H1 (cell line): Measurements from ENCODE around the gene PDZD8. TPM values are rescaled to one million over a fixed set of nuclear protein-coding genes. Genes with fewer than 3 reads are reported as not detected.

Experiments used
- CTCF ChIA-PET: fragments of 300-600 bp; sonication (Branson Sonifier 250); formaldehyde crosslinking; loops from one replicate; lab custom pipeline; 2021; ENCODE audit not compliant: partially characterized antibody; lab: Charles Lee
- POLR2A ChIA-PET: fragments of 300-600 bp; sonication (Branson Sonifier 250); formaldehyde crosslinking; loops from one replicate; lab custom pipeline; 2021; ENCODE audit warnings: inconsistent platforms; ENCODE audit not compliant: partially characterized antibody; lab: Charles Lee
- DNase-seq, 2 experiments: peaks; one replicate each; pipeline versions ENCODE4 v3.0.0 to v3.0.0-alpha.2; 2010 to 2022; ENCODE audit warnings: low spot score in 2 of 2, low read depth in 1 of 2, mixed read lengths in 1 of 2
- FAIRE-seq: peaks from 2 replicates; lab custom pipeline; 2011; peaks lifted over from hg19 to GRCh38; lab: Jason Lieb, UNC
- H2AFZ ChIP-seq: 2 replicates; pipeline ENCODE4 v1.8.1; 2012; ENCODE audit warnings: low read length, inconsistent platforms
- H2AK5ac ChIP-seq: 2 replicates; pipeline ENCODE4 v1.6.1; 2013; ENCODE audit warnings: low read depth, low read length
- H2BK120ac ChIP-seq: replicated peaks from 2 replicates; pipeline ENCODE3; 2013; ENCODE audit warnings: low read depth, low read length, inconsistent platforms
- H2BK12ac ChIP-seq: 2 replicates; pipeline ENCODE4 v1.6.1; 2013; ENCODE audit warnings: low read depth, low read length
- H2BK15ac ChIP-seq: 2 replicates; pipeline ENCODE4 v1.6.1; 2013; ENCODE audit warnings: low read length
- H2BK20ac ChIP-seq: 2 replicates; pipeline ENCODE4 v1.6.1; 2013; ENCODE audit warnings: low read length
- H2BK5ac ChIP-seq: 2 replicates; pipeline ENCODE4 v1.6.1; 2013; ENCODE audit warnings: low read depth, low read length
- H3K14ac ChIP-seq: 2 replicates; pipeline ENCODE4 v1.6.1; 2013; ENCODE audit warnings: inconsistent platforms; ENCODE audit not compliant: insufficient read length
- H3K18ac ChIP-seq: 2 replicates; pipeline ENCODE4 v1.6.1; 2013; ENCODE audit warnings: low read length; ENCODE audit errors: extremely low read depth
- H3K23ac ChIP-seq: 2 replicates; pipeline ENCODE4 v1.6.1; 2013; ENCODE audit warnings: inconsistent platforms; ENCODE audit not compliant: insufficient read length
- H3K23me2 ChIP-seq: 2 replicates; pipeline ENCODE4 v1.6.1; 2013; ENCODE audit warnings: low read depth, low read length
- H3K27ac ChIP-seq: 2 replicates; pipeline ENCODE4 v1.6.1; 2011; ENCODE audit warnings: low read depth, low read length, inconsistent platforms
- H3K27me3 ChIP-seq, 4 experiments: replicated peaks in 1 of 4; 1 replicate in 1 of 4; 2 replicates in 3 of 4; pipeline versions ENCODE4 v1.6.1 to v1.8.1; 2011 to 2013; ENCODE audit warnings: low read length in 3 of 4, mild to moderate bottlenecking in 3 of 4, inconsistent platforms in 2 of 4, mixed read lengths in 2 of 4, moderate library complexity in 1 of 4; ENCODE audit not compliant: control insufficient read depth in 3 of 4, insufficient read depth in 3 of 4; ENCODE audit errors: extremely low read depth in 1 of 4
- H3K36me3 ChIP-seq, 4 experiments: 2 replicates each; pipeline versions ENCODE4 v1.6.1 to v1.8.1; 2011 to 2013; ENCODE audit warnings: mild to moderate bottlenecking in 4 of 4, low read length in 3 of 4, moderate library complexity in 2 of 4, control low read depth in 1 of 4, inconsistent platforms in 1 of 4; ENCODE audit not compliant: insufficient read depth in 4 of 4, control insufficient read depth in 2 of 4
- H3K4ac ChIP-seq: replicated peaks from 2 replicates; pipeline ENCODE3; 2013; ENCODE audit warnings: low read length, low read depth, mixed read lengths, inconsistent platforms; ENCODE audit not compliant: insufficient read length
- H3K4me1 ChIP-seq, 4 experiments: replicated peaks in 1 of 4; 1 replicate in 1 of 4; 2 replicates in 3 of 4; pipeline versions ENCODE4 v1.6.1 to v1.8.1; 2011 to 2013; ENCODE audit warnings: low read length in 3 of 4, inconsistent platforms in 2 of 4, mixed read lengths in 1 of 4; ENCODE audit not compliant: insufficient read depth in 4 of 4, control insufficient read depth in 3 of 4
- H3K4me2 ChIP-seq, 2 experiments: 2 replicates each; pipeline versions ENCODE4 v1.6.1 to v1.8.1; 2011 to 2013; ENCODE audit warnings: low read depth in 2 of 2, low read length in 2 of 2, control low read depth in 1 of 2, inconsistent platforms in 1 of 2, mild to moderate bottlenecking in 1 of 2; ENCODE audit not compliant: insufficient read depth in 1 of 2
- H3K4me3 ChIP-seq, 4 experiments: fragments of 200-600, 300-600 bp in 1 of 4; sonication (generic), shearing (Covaris generic), sonication (Bioruptor Twin) in 1 of 4; 2 replicates each; pipeline versions ENCODE4 v1.5.1 to v1.8.1; 2011 to 2016; ENCODE audit warnings: low read length in 4 of 4, low read depth in 3 of 4, control low read depth in 2 of 4, inconsistent platforms in 2 of 4, mild to moderate bottlenecking in 2 of 4, mixed read lengths in 1 of 4, moderate library complexity in 1 of 4; ENCODE audit not compliant: insufficient read depth in 2 of 4; ENCODE audit errors: extremely low read depth in 1 of 4
- H3K56ac ChIP-seq: replicated peaks from 2 replicates; pipeline ENCODE3; 2013; ENCODE audit warnings: low read depth, mild to moderate bottlenecking, mixed read lengths, low read length, inconsistent platforms; ENCODE audit not compliant: insufficient read length
- H3K79me1 ChIP-seq: 2 replicates; pipeline ENCODE4 v1.6.1; 2013; ENCODE audit warnings: low read depth, low read length, control low read depth
- H3K79me2 ChIP-seq, 2 experiments: 2 replicates each; pipeline versions ENCODE4 v1.6.1 to v1.8.1; 2012 to 2013; ENCODE audit warnings: low read length in 2 of 2, mild to moderate bottlenecking in 2 of 2, inconsistent platforms in 1 of 2; ENCODE audit not compliant: insufficient read depth in 2 of 2, control insufficient read depth in 1 of 2
- H3K9ac ChIP-seq, 4 experiments: replicated peaks in 1 of 4; 1 replicate in 1 of 4; 2 replicates in 3 of 4; pipeline versions ENCODE4 v1.6.1 to v1.8.1; 2011 to 2013; ENCODE audit warnings: low read depth in 3 of 4, low read length in 3 of 4, control low read depth in 2 of 4, mild to moderate bottlenecking in 2 of 4, moderate library complexity in 2 of 4, inconsistent platforms in 1 of 4; ENCODE audit errors: extremely low read depth in 1 of 4
- H3K9me3 ChIP-seq, 2 experiments: 2 replicates each; pipeline versions ENCODE4 v1.6.1 to v1.8.1; 2012 to 2013; ENCODE audit warnings: mild to moderate bottlenecking in 2 of 2, moderate library complexity in 2 of 2, control low read depth in 1 of 2, inconsistent platforms in 1 of 2, low read depth in 1 of 2, low read length in 1 of 2, mixed read lengths in 1 of 2; ENCODE audit not compliant: insufficient read depth in 2 of 2
- H4K20me1 ChIP-seq, 2 experiments: replicated peaks in 1 of 2; 2 replicates each; pipeline versions ENCODE3 to v1.8.1; 2011 to 2013; ENCODE audit warnings: inconsistent platforms in 2 of 2, low read length in 2 of 2, mild to moderate bottlenecking in 1 of 2; ENCODE audit not compliant: insufficient read depth in 2 of 2, control insufficient read depth in 1 of 2
- H4K5ac ChIP-seq: 2 replicates; pipeline ENCODE4 v1.6.1; 2013; ENCODE audit warnings: low read length, low read depth, mixed read lengths, inconsistent platforms; ENCODE audit not compliant: insufficient read length
- H4K8ac ChIP-seq: 2 replicates; pipeline ENCODE4 v1.8.0; 2013; ENCODE audit warnings: mild to moderate bottlenecking, moderate library complexity, low read length, inconsistent platforms; ENCODE audit not compliant: insufficient read depth; ENCODE audit errors: extremely low read depth
- H4K91ac ChIP-seq: replicated peaks from 2 replicates; pipeline ENCODE3; 2013; ENCODE audit warnings: low read length, mixed read lengths, inconsistent platforms; ENCODE audit not compliant: insufficient read length
- CREB1 ChIP-seq: IDR thresholded peaks from 2 replicates; pipeline ENCODE4 v1.6.1; 2012; ENCODE audit warnings: inconsistent platforms
- E2F6 ChIP-seq: IDR thresholded peaks from 2 replicates; pipeline ENCODE4 v1.6.1; 2012; ENCODE audit warnings: inconsistent platforms
- FOSL1 ChIP-seq: IDR thresholded peaks from 2 replicates; pipeline ENCODE4 v1.6.1; 2011; ENCODE audit warnings: mild to moderate bottlenecking, low read depth, low read length, moderate library complexity; ENCODE audit not compliant: insufficient read depth
- HDAC2 ChIP-seq, 2 experiments: fragments of 300-600 bp in 1 of 2; sonication (generic) in 1 of 2; IDR thresholded peaks; 2 replicates each; pipeline ENCODE4 v1.6.1; 2011 to 2012; ENCODE audit warnings: low read depth in 2 of 2, low read length in 2 of 2, mild to moderate bottlenecking in 2 of 2, moderate library complexity in 2 of 2, borderline replicate concordance in 1 of 2, inconsistent platforms in 1 of 2
- KDM4A ChIP-seq: IDR thresholded peaks from one replicate; pipeline ENCODE4 v1.7.1; 2012; ENCODE audit warnings: low read depth, mild to moderate bottlenecking, moderate library complexity, low read length, inconsistent platforms; ENCODE audit not compliant: severe bottlenecking
- MAX ChIP-seq: IDR thresholded peaks from 2 replicates; pipeline ENCODE4 v1.6.1; 2012; ENCODE audit warnings: inconsistent platforms
- POLR2A ChIP-seq, 2 experiments: IDR thresholded peaks; 1 replicate in 1 of 2; 2 replicates in 1 of 2; pipeline ENCODE4 v1.6.1; 2011; ENCODE audit warnings: low read depth in 2 of 2, low read length in 2 of 2, mild to moderate bottlenecking in 2 of 2; ENCODE audit errors: control extremely low read depth in 1 of 2
- RBBP5 ChIP-seq: IDR thresholded peaks from 2 replicates; pipeline ENCODE4 v1.7.1; 2012; ENCODE audit warnings: low read depth, mild to moderate bottlenecking, inconsistent platforms, low read length, moderate library complexity, borderline replicate concordance
- TCF12 ChIP-seq: IDR thresholded peaks from 2 replicates; pipeline ENCODE4 v1.6.1; 2011; ENCODE audit warnings: low read depth, mild to moderate bottlenecking, low read length
- WGBS, 2 experiments: shearing (Covaris generic) in 1 of 2; methylation state at CpG; one replicate each; pipeline versions ENCODE4 v1.1.6 to v1.1.7; 2013 to 2015; ENCODE audit warnings: low lambda C conversion rate in 2 of 2, mixed read lengths in 2 of 2, inconsistent platforms in 1 of 2, low coverage in 1 of 2, missing lambda C conversion rate in 1 of 2; ENCODE audit not compliant: insufficient replicate concordance in 2 of 2, insufficient coverage in 1 of 2, insufficient read length in 1 of 2; ENCODE audit errors: extremely low coverage in 1 of 2, missing lambda C conversion rate in 1 of 2; 5-methylcytosine and 5-hydroxymethylcytosine counted together
- polyA plus RNA-seq, 7 experiments: library from polyadenylated mRNA; depleted of rRNA in 3 of 7; stranded (reverse) in 5 of 7; unstranded in 2 of 7; fragments of >200 nt in 5 of 7; fragments of 200-250 nt in 2 of 7; gene quantifications; 1 replicate in 5 of 7; 2 replicates in 1 of 7; 4 replicates in 1 of 7; pipeline versions ENCODE4 v1.2.1 to v1.2.3, GENCODE V29; 2011 to 2013; ENCODE audit warnings: missing spikeins in 2 of 7, mixed read lengths in 2 of 7
- total RNA-seq: library from RNA; stranded (reverse); fragmentation: NEBNext Ultra II Directional; extraction: Animal tissue kit (Norgen Biotek cat#: 25700); gene quantifications from 2 replicates; pipeline ENCODE4 v1.2.1, GENCODE V29; 2021

PDZD8 gene
- total and polyA plus RNA-seq, 2 of the 8 experiments (the other 6 are each of a cell fraction or from before 2014, with no cell fraction given): 10.9 to 50.1 TPM

DNA sequence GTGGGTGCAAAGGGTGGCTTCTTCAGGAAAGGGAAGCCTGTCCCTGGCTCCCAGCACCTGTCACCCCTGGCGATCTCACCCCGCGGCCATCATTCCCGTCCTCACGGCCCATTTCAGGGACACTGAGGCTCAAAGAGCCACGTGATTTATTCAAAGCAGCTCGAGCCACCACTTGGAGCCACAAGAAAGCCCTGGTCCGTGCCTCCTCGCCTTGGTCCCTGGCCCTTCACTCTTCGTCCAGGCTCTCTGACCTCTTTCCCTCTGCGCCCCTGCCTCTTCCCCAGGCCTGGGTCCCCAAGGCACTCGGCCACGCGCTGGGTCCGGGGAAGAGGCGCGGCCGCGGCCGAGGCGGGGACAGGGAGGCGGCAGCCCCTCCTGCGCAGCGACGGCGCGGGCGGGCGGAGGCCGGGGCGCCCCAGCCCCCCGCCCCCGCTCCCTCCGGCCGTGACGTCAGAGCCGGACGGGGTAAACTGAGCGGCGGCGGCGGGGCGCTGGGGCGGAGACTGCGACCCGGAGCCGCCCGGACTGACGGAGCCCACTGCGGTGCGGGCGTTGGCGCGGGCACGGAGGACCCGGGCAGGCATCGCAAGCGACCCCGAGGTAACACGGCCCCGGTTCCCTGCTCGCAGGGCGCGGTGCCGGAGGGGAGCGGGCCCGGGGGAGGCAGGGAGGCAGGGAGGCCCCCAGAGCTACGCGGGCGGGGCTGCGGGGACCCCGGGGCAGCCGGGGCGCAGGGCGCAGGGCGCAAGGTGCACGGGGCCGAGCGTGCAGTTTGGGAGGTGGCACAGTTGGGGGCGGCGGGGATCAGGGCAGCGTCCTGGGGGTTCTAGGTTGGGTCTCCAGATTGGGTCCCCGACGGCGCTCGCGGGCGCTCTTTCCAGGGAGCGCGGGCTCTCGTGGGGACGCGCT lies 134.4 kb downstream of the PDZD8 start, which contains the start of gene SLC18A2:
Gene SLC18A2, plus strand, starts transcription at position 494 of the 909 bp plus-strand sequence. CDS start 580 bp downstream, outside the sequence.
- Histone ChIP-seq H3K23ac (no peak within 1 kb of the TSS), H2AFZ (peak within 1 kb of the TSS; percentile 93; the same call in 1 of the 2 replicates), H3K27me3 (peaks cover 2 to 24% (median 14%) of the 10 kb centered on the region in 4 experiments), H2AK5ac (no peak within 1 kb of the TSS), H4K20me1 (no peaks in the 10 kb centered on the region), H3K27ac (no peak within 1 kb of the TSS; the same call in 1 of the 2 replicates), H4K91ac (peak within 1 kb of the TSS; percentile 71), H3K4me3 (peak within 1 kb of the TSS; percentile 64 to 87 (median 66)), H3K36me3 (no peaks in the 10 kb centered on the region), H3K4me1 (peaks cover 0 to 6% (median 3%) of the 10 kb centered on the region in 4 experiments; a peak in 5 of 7 replicates), H2BK12ac (peak within 1 kb of the TSS; percentile 84; the same call in 1 of the 2 replicates), H3K4ac (no peak within 1 kb of the TSS), H2BK5ac (no peak within 1 kb of the TSS; the same call in 1 of the 2 replicates), H2BK20ac (no peak within 1 kb of the TSS), H3K14ac (no peak within 1 kb of the TSS), H2BK120ac (peak within 1 kb of the TSS; percentile 82), H3K56ac (no peak within 1 kb of the TSS), H3K79me2 (no peaks in the 10 kb centered on the region), H4K8ac (peak within 1 kb of the TSS; percentile 89), H3K18ac (peak within 1 kb of the TSS; percentile 96), H3K9me3 (no peaks in the 10 kb centered on the region), H4K5ac (peak within 1 kb of the TSS; percentile 39), H3K79me1 (no peaks in the 10 kb centered on the region), H2BK15ac (peak within 1 kb of the TSS; percentile 98; the same call in 1 of the 2 replicates), H3K23me2 (peaks cover 11% of the 10 kb centered on the region; the same call in 1 of the 2 replicates), H3K9ac (peak within 1 kb of the TSS in 2 of 4 experiments; percentile 14 to 34; a peak in 3 of 7 replicates), H3K4me2 (peak within 1 kb of the TSS; percentile 55 to 95)
- ChIA-PET CTCF (interaction anchor here (1.0 to 3.0 kb wide), 8 partner anchors 11 to 212 kb away, joined by 3 to 14 read pairs (median 6); no protein-coding TSS in a partner anchor), POLR2A (interaction anchor here (0.6 to 1.5 kb wide), 2 partner anchors 17 to 495 kb away, joined by 3 to 5 read pairs; no protein-coding TSS in a partner anchor)
- peak in 1 of 2 experiments; percentile 78 for DNase-seq
- FAIRE-seq: no peak
- 1% methylated on average over 31 of the region's 93 CpGs; no CpG with 5 or more reads in 1 of the 2 experiments for WGBS, 2 experiments
- TF ChIP-seq HDAC2 (IDR thresholded peaks at IDR 0.05; ENCODE audit: borderline replicate concordance in 1 of 2, low read depth in 2 of 2, low read length in 2 of 2): peak in 1 of 2 experiments; percentile 21; a peak in 1 of 4 replicates
- TF ChIP-seq MAX: peak; percentile 67
- TF ChIP-seq E2F6: peak; percentile 42
- TF ChIP-seq RBBP5: peak; percentile 69; the same call in 1 of the 2 replicates
- TF ChIP-seq TCF12: no peak
- TF ChIP-seq CREB1: peak; percentile 58; the same call in 1 of the 2 replicates
- TF ChIP-seq FOSL1: no peak
- no peak for TF ChIP-seq POLR2A (IDR thresholded peaks at IDR 0.05; ENCODE audit: control extremely low read depth in 1 of 2, low read depth in 2 of 2, low read length in 2 of 2)
- peak; percentile 93 for TF ChIP-seq KDM4A
